H1 (cell line): Measurements from ENCODE around the gene IL13. TPM values are rescaled to one million over a fixed set of nuclear protein-coding genes. Genes with fewer than 3 reads are reported as not detected.

Source experiments
- CTCF ChIA-PET: fragments of 300-600 bp; sonication (Branson Sonifier 250); formaldehyde crosslinking; loops from one replicate; lab custom pipeline; 2021; ENCODE audit not compliant: partially characterized antibody; lab: Charles Lee
- POLR2A ChIA-PET: fragments of 300-600 bp; sonication (Branson Sonifier 250); formaldehyde crosslinking; loops from one replicate; lab custom pipeline; 2021; ENCODE audit warnings: inconsistent platforms; ENCODE audit not compliant: partially characterized antibody; lab: Charles Lee
- DNase-seq, 2 experiments: peaks; one replicate each; pipeline versions ENCODE4 v3.0.0 to v3.0.0-alpha.2; 2010 to 2022; ENCODE audit warnings: low spot score in 2 of 2, low read depth in 1 of 2, mixed read lengths in 1 of 2
- FAIRE-seq: peaks from 2 replicates; lab custom pipeline; 2011; peaks lifted over from hg19 to GRCh38; lab: Jason Lieb, UNC
- H2AFZ ChIP-seq: 2 replicates; pipeline ENCODE4 v1.8.1; 2012; ENCODE audit warnings: low read length, inconsistent platforms
- H2AK5ac ChIP-seq: 2 replicates; pipeline ENCODE4 v1.6.1; 2013; ENCODE audit warnings: low read depth, low read length
- H2BK120ac ChIP-seq: replicated peaks from 2 replicates; pipeline ENCODE3; 2013; ENCODE audit warnings: low read depth, low read length, inconsistent platforms
- H2BK12ac ChIP-seq: 2 replicates; pipeline ENCODE4 v1.6.1; 2013; ENCODE audit warnings: low read depth, low read length
- H2BK15ac ChIP-seq: 2 replicates; pipeline ENCODE4 v1.6.1; 2013; ENCODE audit warnings: low read length
- H2BK20ac ChIP-seq: 2 replicates; pipeline ENCODE4 v1.6.1; 2013; ENCODE audit warnings: low read length
- H2BK5ac ChIP-seq: 2 replicates; pipeline ENCODE4 v1.6.1; 2013; ENCODE audit warnings: low read depth, low read length
- H3K14ac ChIP-seq: 2 replicates; pipeline ENCODE4 v1.6.1; 2013; ENCODE audit warnings: inconsistent platforms; ENCODE audit not compliant: insufficient read length
- H3K18ac ChIP-seq: 2 replicates; pipeline ENCODE4 v1.6.1; 2013; ENCODE audit warnings: low read length; ENCODE audit errors: extremely low read depth
- H3K23ac ChIP-seq: 2 replicates; pipeline ENCODE4 v1.6.1; 2013; ENCODE audit warnings: inconsistent platforms; ENCODE audit not compliant: insufficient read length
- H3K23me2 ChIP-seq: 2 replicates; pipeline ENCODE4 v1.6.1; 2013; ENCODE audit warnings: low read depth, low read length
- H3K27ac ChIP-seq: 2 replicates; pipeline ENCODE4 v1.6.1; 2011; ENCODE audit warnings: low read depth, low read length, inconsistent platforms
- H3K27me3 ChIP-seq, 4 experiments: replicated peaks in 1 of 4; 1 replicate in 1 of 4; 2 replicates in 3 of 4; pipeline versions ENCODE4 v1.6.1 to v1.8.1; 2011 to 2013; ENCODE audit warnings: low read length in 3 of 4, mild to moderate bottlenecking in 3 of 4, inconsistent platforms in 2 of 4, mixed read lengths in 2 of 4, moderate library complexity in 1 of 4; ENCODE audit not compliant: control insufficient read depth in 3 of 4, insufficient read depth in 3 of 4; ENCODE audit errors: extremely low read depth in 1 of 4
- H3K36me3 ChIP-seq, 4 experiments: 2 replicates each; pipeline versions ENCODE4 v1.6.1 to v1.8.1; 2011 to 2013; ENCODE audit warnings: mild to moderate bottlenecking in 4 of 4, low read length in 3 of 4, moderate library complexity in 2 of 4, control low read depth in 1 of 4, inconsistent platforms in 1 of 4; ENCODE audit not compliant: insufficient read depth in 4 of 4, control insufficient read depth in 2 of 4
- H3K4ac ChIP-seq: replicated peaks from 2 replicates; pipeline ENCODE3; 2013; ENCODE audit warnings: low read length, low read depth, mixed read lengths, inconsistent platforms; ENCODE audit not compliant: insufficient read length
- H3K4me1 ChIP-seq, 4 experiments: replicated peaks in 1 of 4; 1 replicate in 1 of 4; 2 replicates in 3 of 4; pipeline versions ENCODE4 v1.6.1 to v1.8.1; 2011 to 2013; ENCODE audit warnings: low read length in 3 of 4, inconsistent platforms in 2 of 4, mixed read lengths in 1 of 4; ENCODE audit not compliant: insufficient read depth in 4 of 4, control insufficient read depth in 3 of 4
- H3K4me2 ChIP-seq, 2 experiments: 2 replicates each; pipeline versions ENCODE4 v1.6.1 to v1.8.1; 2011 to 2013; ENCODE audit warnings: low read depth in 2 of 2, low read length in 2 of 2, control low read depth in 1 of 2, inconsistent platforms in 1 of 2, mild to moderate bottlenecking in 1 of 2; ENCODE audit not compliant: insufficient read depth in 1 of 2
- H3K4me3 ChIP-seq, 4 experiments: fragments of 200-600, 300-600 bp in 1 of 4; sonication (generic), shearing (Covaris generic), sonication (Bioruptor Twin) in 1 of 4; 2 replicates each; pipeline versions ENCODE4 v1.5.1 to v1.8.1; 2011 to 2016; ENCODE audit warnings: low read length in 4 of 4, low read depth in 3 of 4, control low read depth in 2 of 4, inconsistent platforms in 2 of 4, mild to moderate bottlenecking in 2 of 4, mixed read lengths in 1 of 4, moderate library complexity in 1 of 4; ENCODE audit not compliant: insufficient read depth in 2 of 4; ENCODE audit errors: extremely low read depth in 1 of 4
- H3K56ac ChIP-seq: replicated peaks from 2 replicates; pipeline ENCODE3; 2013; ENCODE audit warnings: low read depth, mild to moderate bottlenecking, mixed read lengths, low read length, inconsistent platforms; ENCODE audit not compliant: insufficient read length
- H3K79me1 ChIP-seq: 2 replicates; pipeline ENCODE4 v1.6.1; 2013; ENCODE audit warnings: low read depth, low read length, control low read depth
- H3K79me2 ChIP-seq, 2 experiments: 2 replicates each; pipeline versions ENCODE4 v1.6.1 to v1.8.1; 2012 to 2013; ENCODE audit warnings: low read length in 2 of 2, mild to moderate bottlenecking in 2 of 2, inconsistent platforms in 1 of 2; ENCODE audit not compliant: insufficient read depth in 2 of 2, control insufficient read depth in 1 of 2
- H3K9ac ChIP-seq, 4 experiments: replicated peaks in 1 of 4; 1 replicate in 1 of 4; 2 replicates in 3 of 4; pipeline versions ENCODE4 v1.6.1 to v1.8.1; 2011 to 2013; ENCODE audit warnings: low read depth in 3 of 4, low read length in 3 of 4, control low read depth in 2 of 4, mild to moderate bottlenecking in 2 of 4, moderate library complexity in 2 of 4, inconsistent platforms in 1 of 4; ENCODE audit errors: extremely low read depth in 1 of 4
- H3K9me3 ChIP-seq, 2 experiments: 2 replicates each; pipeline versions ENCODE4 v1.6.1 to v1.8.1; 2012 to 2013; ENCODE audit warnings: mild to moderate bottlenecking in 2 of 2, moderate library complexity in 2 of 2, control low read depth in 1 of 2, inconsistent platforms in 1 of 2, low read depth in 1 of 2, low read length in 1 of 2, mixed read lengths in 1 of 2; ENCODE audit not compliant: insufficient read depth in 2 of 2
- H4K20me1 ChIP-seq, 2 experiments: replicated peaks in 1 of 2; 2 replicates each; pipeline versions ENCODE3 to v1.8.1; 2011 to 2013; ENCODE audit warnings: inconsistent platforms in 2 of 2, low read length in 2 of 2, mild to moderate bottlenecking in 1 of 2; ENCODE audit not compliant: insufficient read depth in 2 of 2, control insufficient read depth in 1 of 2
- H4K5ac ChIP-seq: 2 replicates; pipeline ENCODE4 v1.6.1; 2013; ENCODE audit warnings: low read length, low read depth, mixed read lengths, inconsistent platforms; ENCODE audit not compliant: insufficient read length
- H4K8ac ChIP-seq: 2 replicates; pipeline ENCODE4 v1.8.0; 2013; ENCODE audit warnings: mild to moderate bottlenecking, moderate library complexity, low read length, inconsistent platforms; ENCODE audit not compliant: insufficient read depth; ENCODE audit errors: extremely low read depth
- H4K91ac ChIP-seq: replicated peaks from 2 replicates; pipeline ENCODE3; 2013; ENCODE audit warnings: low read length, mixed read lengths, inconsistent platforms; ENCODE audit not compliant: insufficient read length
- CHD2 ChIP-seq: IDR thresholded peaks from 2 replicates; pipeline ENCODE4 v1.6.1; 2012; ENCODE audit warnings: low read length, improper control_type of control experiment
- CTBP2 ChIP-seq: IDR thresholded peaks from 2 replicates; pipeline ENCODE4 v1.7.0; 2011; ENCODE audit warnings: borderline replicate concordance, mild to moderate bottlenecking, moderate library complexity, mixed read lengths, low read length; ENCODE audit not compliant: insufficient read depth, insufficient read length
- KDM1A ChIP-seq: fragments of 200-600, 300-600 bp; sonication (generic); IDR thresholded peaks from 2 replicates; pipeline ENCODE4 v1.7.1; 2016; ENCODE audit warnings: mild to moderate bottlenecking, low read length, borderline replicate concordance
- MAFK ChIP-seq: IDR thresholded peaks from 2 replicates; pipeline ENCODE4 v1.6.1; 2012; ENCODE audit warnings: low read depth, mild to moderate bottlenecking, improper control_type of control experiment, low read length
- RAD21 ChIP-seq, 2 experiments: IDR thresholded peaks in 1 of 2; conservative IDR thresholded peaks in 1 of 2; 2 replicates each; pipeline ENCODE4 v1.6.1; 2011; ENCODE audit warnings: low read depth in 2 of 2, low read length in 2 of 2, improper control_type of control experiment in 1 of 2, inconsistent platforms in 1 of 2, mild to moderate bottlenecking in 1 of 2, moderate library complexity in 1 of 2
- SP2 ChIP-seq: IDR thresholded peaks from 2 replicates; pipeline ENCODE4 v1.6.1; 2012; ENCODE audit warnings: mild to moderate bottlenecking, low read length, inconsistent platforms
- SRF ChIP-seq: IDR thresholded peaks from 2 replicates; pipeline ENCODE4 v1.6.1; 2011; ENCODE audit warnings: mild to moderate bottlenecking, low read depth, low read length, moderate library complexity
- whole genome bisulfite sequencing, 2 experiments: shearing (Covaris generic) in 1 of 2; methylation state at CpG; one replicate each; pipeline versions ENCODE4 v1.1.6 to v1.1.7; 2013 to 2015; ENCODE audit warnings: low lambda C conversion rate in 2 of 2, mixed read lengths in 2 of 2, inconsistent platforms in 1 of 2, low coverage in 1 of 2, missing lambda C conversion rate in 1 of 2; ENCODE audit not compliant: insufficient replicate concordance in 2 of 2, insufficient coverage in 1 of 2, insufficient read length in 1 of 2; ENCODE audit errors: extremely low coverage in 1 of 2, missing lambda C conversion rate in 1 of 2; 5-methylcytosine and 5-hydroxymethylcytosine counted together
- polyA plus RNA-seq, 7 experiments: library from polyadenylated mRNA; depleted of rRNA in 3 of 7; stranded (reverse) in 5 of 7; unstranded in 2 of 7; fragments of >200 nt in 5 of 7; fragments of 200-250 nt in 2 of 7; gene quantifications; 1 replicate in 5 of 7; 2 replicates in 1 of 7; 4 replicates in 1 of 7; pipeline versions ENCODE4 v1.2.1 to v1.2.3, GENCODE V29; 2011 to 2013; ENCODE audit warnings: missing spikeins in 2 of 7, mixed read lengths in 2 of 7
- total RNA-seq: library from RNA; stranded (reverse); fragmentation: NEBNext Ultra II Directional; extraction: Animal tissue kit (Norgen Biotek cat#: 25700); gene quantifications from 2 replicates; pipeline ENCODE4 v1.2.1, GENCODE V29; 2021

IL13 gene
- total and polyA plus RNA-seq, 2 of the 8 experiments (the other 6 are each of a cell fraction or from before 2014, with no cell fraction given), result not detected

DNA sequence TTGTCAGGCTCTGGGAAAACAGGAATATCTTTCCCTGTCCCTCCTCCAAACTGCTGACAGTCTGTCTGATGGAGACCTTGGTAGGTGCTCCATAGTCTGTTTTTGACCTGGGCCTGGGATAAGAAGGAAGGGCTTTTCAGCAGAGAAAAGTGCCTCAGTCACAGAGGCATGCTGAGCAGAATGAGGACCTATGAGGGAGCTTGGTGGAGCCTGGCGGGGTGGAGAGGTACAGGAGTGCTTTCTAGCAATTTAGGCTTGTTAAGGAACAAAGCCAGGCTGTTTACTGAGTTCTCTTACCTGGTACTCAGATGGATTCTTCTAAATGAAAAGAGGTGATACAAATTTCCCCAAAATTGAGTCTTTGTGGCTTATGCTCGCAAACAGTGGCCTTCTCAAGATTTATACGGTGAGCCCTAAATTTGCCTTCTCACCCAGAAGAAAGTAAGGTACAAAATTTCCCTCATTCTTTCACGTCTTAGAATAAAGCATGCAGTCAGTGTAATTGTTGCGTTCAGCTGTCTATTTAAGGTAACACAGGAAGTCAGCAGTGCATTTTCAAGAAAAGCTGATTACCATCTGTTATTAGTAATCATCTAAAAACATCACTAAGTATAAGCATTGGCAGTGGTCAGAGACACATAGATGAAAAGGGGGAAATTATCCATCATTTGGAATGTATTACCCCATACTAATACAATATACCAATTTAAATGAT, 28.6 kb upstream of the IL13 start:
- no peak overlapping the region for H3K4me3 ChIP-seq
- H3K4ac ChIP-seq, result no peak overlapping the region
- no peaks in the 10 kb centered on the region for H3K23me2 ChIP-seq
- no peak overlapping the region for H2BK120ac ChIP-seq
- no peak overlapping the region for H4K8ac ChIP-seq
- ChIA-PET POLR2A (no interaction called here), CTCF (interaction anchor here (1.1 kb wide), 1 partner anchor 18 kb away, joined by 4 read pairs; no protein-coding TSS in a partner anchor)
- H3K4me1 ChIP-seq, result no peaks in the 10 kb centered on the region
- no peak overlapping the region for H2AFZ ChIP-seq
- H3K36me3 ChIP-seq, result no peaks in the 10 kb centered on the region; a peak in 3 of 8 replicates
- DNase-seq (no peak), FAIRE-seq (no peak)
- H3K4me2 ChIP-seq, result no peak overlapping the region
- H3K56ac ChIP-seq, result no peak overlapping the region
- no peak overlapping the region for H4K91ac ChIP-seq
- no peak overlapping the region for H4K5ac ChIP-seq
- no peak overlapping the region for H3K23ac ChIP-seq
- H2BK15ac ChIP-seq, result no peak overlapping the region
- H3K27ac ChIP-seq, result no peak overlapping the region
- H2BK20ac ChIP-seq, result no peak overlapping the region
- no peak overlapping the region for H2BK12ac ChIP-seq
- H2AK5ac ChIP-seq, result no peak overlapping the region
- no peak overlapping the region for H3K18ac ChIP-seq
- H3K79me2 ChIP-seq, result no peaks in the 10 kb centered on the region
- WGBS, 2 experiments, result 91% methylated on average over 5 of the region's 5 CpGs; no CpG with 5 or more reads in 1 of the 2 experiments
- no peak overlapping the region for H3K14ac ChIP-seq
- H2BK5ac ChIP-seq, result no peak overlapping the region
- no peaks in the 10 kb centered on the region for H3K79me1 ChIP-seq
- no peaks in the 10 kb centered on the region for H3K9me3 ChIP-seq
- H4K20me1 ChIP-seq, result peaks cover 0 to 1% of the 10 kb centered on the region in 2 experiments
- H3K27me3 ChIP-seq, result no peaks in the 10 kb centered on the region
- no peak overlapping the region for H3K9ac ChIP-seq
- no peak for TF ChIP-seq RAD21 (IDR thresholded peaks at IDR 0.05 in 1 of 2, conservative IDR thresholded peaks at IDR 0.05 in 1 of 2; ENCODE audit: low read depth in 2 of 2, low read length in 2 of 2)
- no peak for TF ChIP-seq SRF
- no peak for TF ChIP-seq CHD2
- no peak for TF ChIP-seq CTBP2
- TF ChIP-seq MAFK, result no peak
- no peak for TF ChIP-seq KDM1A
- TF ChIP-seq SP2, result no peak
